ENCODE measurements around the gene NOP9.

DNA sequence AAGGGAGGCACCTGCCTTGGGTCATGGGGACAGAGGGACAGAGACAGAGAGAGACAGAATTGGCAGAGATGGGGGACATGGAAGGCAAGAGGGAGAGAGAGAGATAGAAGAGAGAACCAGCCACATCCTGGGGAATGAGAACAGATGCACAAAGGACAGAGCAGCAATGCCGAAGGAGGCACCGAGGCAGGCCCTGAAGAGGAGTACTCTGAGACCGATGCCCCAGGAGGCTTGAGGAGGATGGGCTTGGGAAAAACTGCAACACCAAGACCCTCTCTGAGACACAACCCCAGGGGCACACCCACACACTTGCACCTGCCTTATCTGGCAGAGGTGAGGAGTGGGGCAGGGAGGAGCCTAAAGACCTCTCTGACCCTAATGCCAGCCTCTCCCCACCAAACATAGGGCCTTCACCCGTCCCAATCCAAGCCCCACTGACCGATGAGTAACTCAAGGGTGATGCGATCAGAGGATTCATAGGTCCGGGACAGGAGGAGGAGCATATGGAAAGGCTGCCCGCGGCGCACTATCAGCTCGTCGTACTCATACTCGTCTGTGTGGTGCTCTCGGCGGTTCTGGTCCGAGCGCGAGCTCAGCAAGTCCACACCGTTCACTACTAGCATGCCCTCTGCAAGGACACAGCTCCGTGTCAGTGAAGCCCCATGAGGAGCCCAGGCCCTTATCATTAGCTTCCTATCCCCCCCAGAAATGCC, 38.2 kb upstream of the NOP9 start:
- no peak for TF ChIP-seq FOXM1 (IDR thresholded peaks at IDR 0.05; ENCODE audit: borderline replicate concordance)
- no peak for TF ChIP-seq SUZ12 (IDR thresholded peaks at IDR 0.05)
- no peak for TF ChIP-seq CTBP1 (IDR thresholded peaks at IDR 0.05; ENCODE audit: borderline replicate concordance)

Measured in HEK293T (cell line).